NCI-H1092 (cell line): ENCODE results near the gene IMMP2L.

Experiments
- DNase-seq: peaks from one replicate; lab custom pipeline; 2025; lab: John Stamatoyannopoulos, UW

IMMP2L gene

GRCh38 chr7:110626414-110626813, 935.9 kb downstream of the IMMP2L start:
- no peak for DNase-seq

- DNase-seq: no peak
These were observed 937.0 kb downstream of the IMMP2L start for GRCh38 chr7:110625294-110625693.

- no peak for DNase-seq
These were observed 938.9 kb downstream of the IMMP2L start for GRCh38 chr7:110623436-110623835.

- DNase-seq: no peak
These were observed 941.0 kb downstream of the IMMP2L start for GRCh38 chr7:110621289-110621688.

GRCh38 chr7:110620110-110620735, 942.1 kb downstream of the IMMP2L start:
- DNase-seq: no peak
